HL-60 (cell line): Measurements from ENCODE around the gene BPTF.
"Not testable (repeated sequence)": the region's sequence is repeated elsewhere in the genome, so short reads cannot be mapped to it uniquely, and the experiment has no call there.

ENCODE experiments used
- DNase-seq, 2 experiments: peaks; one replicate each; pipeline ENCODE4 v3.0.0-alpha.2; 2010 to 2020; ENCODE audit warnings: low read depth in 1 of 2, low spot score in 1 of 2
- H3K27ac ChIP-seq: fragments of 250-450 bp; sonication (Bioruptor Pico); replicated peaks from 2 replicates; pipeline ENCODE4 v1.5.1; 2020; ENCODE audit warnings: mild to moderate bottlenecking, moderate library complexity
- H3K27me3 ChIP-seq: fragments of 250-450 bp; sonication (Bioruptor Pico); 2 replicates; pipeline ENCODE4 v1.5.1; 2021; ENCODE audit warnings: mild to moderate bottlenecking, moderate library complexity; ENCODE audit not compliant: insufficient read depth, poor library complexity, severe bottlenecking
- H3K4me3 ChIP-seq: replicated peaks from 2 replicates; pipeline ENCODE4 v1.5.1; 2011; ENCODE audit warnings: mild to moderate bottlenecking, control low read depth, low read length; ENCODE audit not compliant: insufficient read depth
- CTCF ChIP-seq: IDR thresholded peaks from one replicate; pipeline ENCODE4 v1.5.1; 2011; ENCODE audit warnings: low read length, control low read depth, inconsistent platforms; ENCODE audit not compliant: insufficient read depth
- GABPA ChIP-seq: IDR thresholded peaks from 2 replicates; pipeline ENCODE4 v1.6.1; 2012; ENCODE audit warnings: low read depth
- POLR2AphosphoS5 ChIP-seq: IDR thresholded peaks from 2 replicates; pipeline ENCODE4 v1.6.1; 2012; ENCODE audit warnings: low read depth
- REST ChIP-seq: IDR thresholded peaks from 2 replicates; pipeline ENCODE4 v1.6.1; 2012; ENCODE audit warnings: low read depth; ENCODE audit not compliant: insufficient replicate concordance
- SPI1 ChIP-seq: IDR thresholded peaks from 2 replicates; pipeline ENCODE4 v1.6.1; 2012; ENCODE audit warnings: low read depth, mild to moderate bottlenecking, borderline replicate concordance

Gene BPTF

GRCh38 chr17:67841992-67842391 is 16.7 kb downstream of the BPTF start:
- no peaks in the 10 kb centered on the region for H3K27me3 ChIP-seq
- DNase-seq = no peak
- H3K27ac ChIP-seq = no peak overlapping the region
- no peak overlapping the region for H3K4me3 ChIP-seq
- TF ChIP-seq SPI1 = no peak
- no peak for TF ChIP-seq POLR2AphosphoS5
- TF ChIP-seq REST = no peak
- TF ChIP-seq GABPA = no peak
- TF ChIP-seq CTCF = no peak

- TF ChIP-seq SPI1 = no peak
- TF ChIP-seq POLR2AphosphoS5 = no peak
- TF ChIP-seq GABPA = no peak
- no peak for TF ChIP-seq REST
- no peak for TF ChIP-seq CTCF
- Histone ChIP-seq H3K27me3 (no peaks in the 10 kb centered on the region), H3K27ac (no peak overlapping the region), H3K4me3 (no peak overlapping the region)
- no peak for DNase-seq
Observed at GRCh38 chr17:67842648-67843047, 17.3 kb downstream of the BPTF start.

- Histone ChIP-seq H3K27ac (no peak overlapping the region), H3K4me3 (no peak overlapping the region), H3K27me3 (no peaks in the 10 kb centered on the region)
- TF ChIP-seq GABPA = no peak
- no peak for TF ChIP-seq SPI1
- TF ChIP-seq POLR2AphosphoS5 = no peak
- TF ChIP-seq CTCF = no peak
- no peak for TF ChIP-seq REST
- DNase-seq = no peak
Observed at GRCh38 chr17:67845374-67845773, 20.1 kb downstream of the BPTF start.

GRCh38 chr17:67848189-67848588 is 22.9 kb downstream of the BPTF start:
- not testable (repeated sequence) for H3K27me3 ChIP-seq, H3K27ac ChIP-seq, DNase-seq, H3K4me3 ChIP-seq

GRCh38 chr17:67848846-67849245 is 23.5 kb downstream of the BPTF start:
- peak in 1 of 2 experiments; percentile 8 for DNase-seq
- not testable (repeated sequence) for H3K4me3 ChIP-seq, H3K27me3 ChIP-seq, H3K27ac ChIP-seq
